ENCODE results near the gene GNB1L.
A peak's percentile ranks its signal among the peaks of the same experiment; 100 is the strongest.

The GNB1L gene

DNA sequence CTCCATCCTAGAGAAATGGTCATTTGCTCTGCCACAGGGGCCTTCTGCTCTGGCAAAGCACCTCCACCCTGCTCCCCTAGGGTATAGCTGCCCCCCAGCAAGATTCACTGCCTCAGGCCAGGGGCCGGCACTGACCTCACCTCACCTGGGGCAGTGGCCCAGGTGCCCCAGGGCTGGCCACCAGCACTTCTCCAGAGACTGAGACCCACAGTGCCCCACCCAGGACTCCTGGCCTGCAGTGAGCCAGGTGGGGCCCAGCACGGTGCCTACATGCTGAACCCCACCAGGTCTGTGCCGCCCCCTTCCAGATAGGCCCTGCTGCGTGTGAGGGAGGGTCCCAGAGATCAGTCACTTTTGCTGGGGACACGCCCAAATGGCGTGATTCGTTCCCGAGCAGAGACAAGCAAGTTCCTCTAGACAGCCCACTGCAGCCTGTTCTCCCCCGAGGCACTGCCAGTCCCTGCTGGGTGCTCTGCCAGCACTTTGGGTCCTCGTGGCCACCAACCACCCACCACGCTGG is 10.8 kb downstream of the GNB1L start:
- no peak overlapping the region for H3K27ac ChIP-seq (ENCODE audit: low read depth, low read length)
- H3K4me1 ChIP-seq (ENCODE audit: control insufficient read depth in 5 of 5, insufficient read depth in 5 of 5, low read length in 5 of 5), result peaks cover 0 to 24% (median 20%) of the 10 kb centered on the region in 5 donors
- no peaks in the 10 kb centered on the region for H3K27me3 ChIP-seq (ENCODE audit: control insufficient read depth in 5 of 5, insufficient read depth in 4 of 5, low read length in 5 of 5)
- H3K9ac ChIP-seq (ENCODE audit: low read length in 5 of 5), result peak overlapping the region in 2 of 5 donors; percentile 1 to 68
- peaks cover 0 to 4% (median 0%) of the 10 kb centered on the region in 5 donors for H3K9me3 ChIP-seq (ENCODE audit: control insufficient read depth in 5 of 5, low read length in 5 of 5)
- H3K36me3 ChIP-seq (ENCODE audit: control insufficient read depth in 5 of 5, insufficient read depth in 5 of 5, low read length in 5 of 5), result no peaks in the 10 kb centered on the region
- H3K4me3 ChIP-seq (ENCODE audit: low read depth in 1 of 5, low read length in 5 of 5), result peak overlapping the region in 2 of 5 donors; percentile 33 to 40

GRCh38 chr22:19843107-19843856 is 11.4 kb downstream of the GNB1L start:
- peak overlapping the region in 1 of 5 donors; percentile 68 for H3K9ac ChIP-seq (ENCODE audit: low read length in 5 of 5)
- H3K27me3 ChIP-seq (ENCODE audit: control insufficient read depth in 5 of 5, insufficient read depth in 4 of 5, low read length in 5 of 5), result no peaks in the 10 kb centered on the region
- H3K4me1 ChIP-seq (ENCODE audit: control insufficient read depth in 5 of 5, insufficient read depth in 5 of 5, low read length in 5 of 5), result peaks cover 0 to 24% (median 20%) of the 10 kb centered on the region in 5 donors
- peaks cover 0 to 4% (median 0%) of the 10 kb centered on the region in 5 donors for H3K9me3 ChIP-seq (ENCODE audit: control insufficient read depth in 5 of 5, low read length in 5 of 5)
- no peak overlapping the region for H3K4me3 ChIP-seq (ENCODE audit: low read depth in 1 of 5, low read length in 5 of 5)
- H3K36me3 ChIP-seq (ENCODE audit: control insufficient read depth in 5 of 5, insufficient read depth in 5 of 5, low read length in 5 of 5), result no peaks in the 10 kb centered on the region
- no peak overlapping the region for H3K27ac ChIP-seq (ENCODE audit: low read depth, low read length)

- H3K4me3 ChIP-seq (ENCODE audit: low read depth in 1 of 5, low read length in 5 of 5), result no peak overlapping the region
- no peak overlapping the region for H3K9ac ChIP-seq (ENCODE audit: low read length in 5 of 5)
- H3K27ac ChIP-seq (ENCODE audit: low read depth, low read length), result no peak overlapping the region
- H3K4me1 ChIP-seq (ENCODE audit: control insufficient read depth in 5 of 5, insufficient read depth in 5 of 5, low read length in 5 of 5), result peaks cover 0 to 24% (median 20%) of the 10 kb centered on the region in 5 donors
- peaks cover 0 to 4% (median 0%) of the 10 kb centered on the region in 5 donors for H3K9me3 ChIP-seq (ENCODE audit: control insufficient read depth in 5 of 5, low read length in 5 of 5)
- H3K36me3 ChIP-seq (ENCODE audit: control insufficient read depth in 5 of 5, insufficient read depth in 5 of 5, low read length in 5 of 5), result no peaks in the 10 kb centered on the region
- H3K27me3 ChIP-seq (ENCODE audit: control insufficient read depth in 5 of 5, insufficient read depth in 4 of 5, low read length in 5 of 5), result no peaks in the 10 kb centered on the region
Measured at GRCh38 chr22:19842393-19843106, 12.1 kb downstream of the GNB1L start.

- no peak overlapping the region for H3K27ac ChIP-seq (ENCODE audit: low read depth, low read length)
- no peak overlapping the region for H3K9ac ChIP-seq (ENCODE audit: low read length in 5 of 5)
- peaks cover 0 to 24% (median 20%) of the 10 kb centered on the region in 5 donors for H3K4me1 ChIP-seq (ENCODE audit: control insufficient read depth in 5 of 5, insufficient read depth in 5 of 5, low read length in 5 of 5)
- no peak overlapping the region for H3K4me3 ChIP-seq (ENCODE audit: low read depth in 1 of 5, low read length in 5 of 5)
- no peaks in the 10 kb centered on the region for H3K27me3 ChIP-seq (ENCODE audit: control insufficient read depth in 5 of 5, insufficient read depth in 4 of 5, low read length in 5 of 5)
- peaks cover 0 to under 1% (median 0%) of the 10 kb centered on the region in 5 donors for H3K9me3 ChIP-seq (ENCODE audit: control insufficient read depth in 5 of 5, low read length in 5 of 5)
- H3K36me3 ChIP-seq (ENCODE audit: control insufficient read depth in 5 of 5, insufficient read depth in 5 of 5, low read length in 5 of 5), result no peaks in the 10 kb centered on the region
Measured at GRCh38 chr22:19841641-19842392, 12.9 kb downstream of the GNB1L start.

- Histone ChIP-seq H3K36me3 (ENCODE audit: control insufficient read depth in 5 of 5, insufficient read depth in 5 of 5, low read length in 5 of 5) (no peaks in the 10 kb centered on the region), H3K4me1 (ENCODE audit: control insufficient read depth in 5 of 5, insufficient read depth in 5 of 5, low read length in 5 of 5) (peaks cover 0 to 24% (median 20%) of the 10 kb centered on the region in 5 donors), H3K9ac (ENCODE audit: low read length in 5 of 5) (no peak overlapping the region), H3K9me3 (ENCODE audit: control insufficient read depth in 5 of 5, low read length in 5 of 5) (no peaks in the 10 kb centered on the region), H3K4me3 (ENCODE audit: low read depth in 1 of 5, low read length in 5 of 5) (no peak overlapping the region), H3K27me3 (ENCODE audit: control insufficient read depth in 5 of 5, insufficient read depth in 4 of 5, low read length in 5 of 5) (no peaks in the 10 kb centered on the region), H3K27ac (ENCODE audit: low read depth, low read length) (no peak overlapping the region)
Measured at GRCh38 chr22:19840955-19841640, 13.6 kb downstream of the GNB1L start.

GRCh38 chr22:19840059-19840458 is 14.6 kb downstream of the GNB1L start:
- Histone ChIP-seq H3K36me3 (ENCODE audit: control insufficient read depth in 5 of 5, insufficient read depth in 5 of 5, low read length in 5 of 5) (no peaks in the 10 kb centered on the region), H3K9me3 (ENCODE audit: control insufficient read depth in 5 of 5, low read length in 5 of 5) (no peaks in the 10 kb centered on the region), H3K4me1 (ENCODE audit: control insufficient read depth in 5 of 5, insufficient read depth in 5 of 5, low read length in 5 of 5) (peaks cover 0 to 19% (median 17%) of the 10 kb centered on the region in 5 donors), H3K9ac (ENCODE audit: low read length in 5 of 5) (no peak overlapping the region), H3K4me3 (ENCODE audit: low read depth in 1 of 5, low read length in 5 of 5) (no peak overlapping the region), H3K27me3 (ENCODE audit: control insufficient read depth in 5 of 5, insufficient read depth in 4 of 5, low read length in 5 of 5) (no peaks in the 10 kb centered on the region), H3K27ac (ENCODE audit: low read depth, low read length) (no peak overlapping the region)

DNA sequence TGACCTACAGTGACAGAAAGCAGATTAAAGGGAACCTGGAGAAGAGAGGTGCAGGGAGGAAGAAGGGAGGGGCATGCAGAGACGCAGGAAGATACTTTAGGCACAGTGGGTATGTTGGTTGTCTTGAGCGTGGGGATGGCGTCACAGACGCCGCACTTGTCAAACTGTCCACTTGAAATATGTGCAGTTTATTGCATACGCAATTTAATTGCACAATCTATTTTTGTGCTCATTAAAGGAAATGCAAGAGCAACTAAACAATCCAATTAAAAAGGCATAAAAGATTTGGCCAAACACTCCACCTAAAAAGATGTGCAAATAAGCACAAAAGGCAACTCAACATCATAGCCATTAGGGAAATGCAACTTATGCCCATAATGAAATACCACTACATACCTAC is 16.8 kb downstream of the GNB1L start:
- H3K9ac ChIP-seq (ENCODE audit: low read length in 5 of 5), result no peak overlapping the region
- H3K27me3 ChIP-seq (ENCODE audit: control insufficient read depth in 5 of 5, insufficient read depth in 4 of 5, low read length in 5 of 5), result no peaks in the 10 kb centered on the region
- H3K27ac ChIP-seq (ENCODE audit: low read depth, low read length), result no peak overlapping the region
- no peaks in the 10 kb centered on the region for H3K4me1 ChIP-seq (ENCODE audit: control insufficient read depth in 5 of 5, insufficient read depth in 5 of 5, low read length in 5 of 5)
- H3K4me3 ChIP-seq (ENCODE audit: low read depth in 1 of 5, low read length in 5 of 5), result no peak overlapping the region
- H3K9me3 ChIP-seq (ENCODE audit: control insufficient read depth in 5 of 5, low read length in 5 of 5), result no peaks in the 10 kb centered on the region
- H3K36me3 ChIP-seq (ENCODE audit: control insufficient read depth in 5 of 5, insufficient read depth in 5 of 5, low read length in 5 of 5), result no peaks in the 10 kb centered on the region

DNA sequence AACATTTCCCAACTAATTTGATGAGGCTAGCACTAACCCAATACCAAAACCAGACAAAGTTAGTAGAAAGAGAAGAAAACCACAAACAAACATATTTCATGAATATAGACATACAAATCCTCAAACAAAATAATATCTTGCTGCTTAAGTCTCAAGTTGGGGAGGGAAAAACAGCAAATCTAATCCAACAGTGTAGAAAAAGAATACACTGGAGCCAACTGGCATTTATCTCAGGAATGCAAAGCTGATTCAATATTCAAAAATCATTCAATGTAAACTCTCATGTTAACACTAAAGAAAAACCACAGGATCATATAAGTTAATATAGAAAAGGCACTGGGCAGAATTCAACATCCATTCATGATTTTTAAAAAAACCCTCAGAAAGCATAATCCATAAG is 18.2 kb downstream of the GNB1L start:
- H3K9ac ChIP-seq (ENCODE audit: low read length in 5 of 5), result no peak overlapping the region
- no peaks in the 10 kb centered on the region for H3K27me3 ChIP-seq (ENCODE audit: control insufficient read depth in 5 of 5, insufficient read depth in 4 of 5, low read length in 5 of 5)
- no peaks in the 10 kb centered on the region for H3K36me3 ChIP-seq (ENCODE audit: control insufficient read depth in 5 of 5, insufficient read depth in 5 of 5, low read length in 5 of 5)
- H3K4me1 ChIP-seq (ENCODE audit: control insufficient read depth in 5 of 5, insufficient read depth in 5 of 5, low read length in 5 of 5), result no peaks in the 10 kb centered on the region
- no peaks in the 10 kb centered on the region for H3K9me3 ChIP-seq (ENCODE audit: control insufficient read depth in 5 of 5, low read length in 5 of 5)
- H3K27ac ChIP-seq (ENCODE audit: low read depth, low read length), result no peak overlapping the region
- H3K4me3 ChIP-seq (ENCODE audit: low read depth in 1 of 5, low read length in 5 of 5), result no peak overlapping the region

- Histone ChIP-seq H3K4me3 (ENCODE audit: low read depth in 1 of 5, low read length in 5 of 5) (no peak overlapping the region), H3K9ac (ENCODE audit: low read length in 5 of 5) (no peak overlapping the region), H3K4me1 (ENCODE audit: control insufficient read depth in 5 of 5, insufficient read depth in 5 of 5, low read length in 5 of 5) (no peaks in the 10 kb centered on the region), H3K36me3 (ENCODE audit: control insufficient read depth in 5 of 5, insufficient read depth in 5 of 5, low read length in 5 of 5) (no peaks in the 10 kb centered on the region), H3K27me3 (ENCODE audit: control insufficient read depth in 5 of 5, insufficient read depth in 4 of 5, low read length in 5 of 5) (no peaks in the 10 kb centered on the region), H3K27ac (ENCODE audit: low read depth, low read length) (no peak overlapping the region), H3K9me3 (ENCODE audit: control insufficient read depth in 5 of 5, low read length in 5 of 5) (no peaks in the 10 kb centered on the region)
Measured at GRCh38 chr22:19834599-19834998, 20.1 kb downstream of the GNB1L start.

Measured in subcutaneous abdominal adipose tissue (tissue), 5 donors.